BE2C (cell line): Measurements from ENCODE around the gene LIG3.
"Not testable (repeated sequence)": the region's sequence is repeated elsewhere in the genome, so short reads cannot be mapped to it uniquely, and the experiment has no call there.

Source experiments
- DNase-seq: peaks from one replicate; pipeline ENCODE4 v3.0.0-alpha.2; 2020
- H3K27me3 ChIP-seq: fragments of 250-450 bp; sonication (Bioruptor Pico); 2 replicates; pipeline ENCODE4 v1.5.1; 2020; ENCODE audit warnings: mild to moderate bottlenecking
- H3K36me3 ChIP-seq: fragments of 250-450 bp; sonication (Bioruptor Pico); 2 replicates; pipeline ENCODE4 v1.5.1; 2020; ENCODE audit warnings: mild to moderate bottlenecking
- H3K4me1 ChIP-seq: fragments of 250-450 bp; sonication (Bioruptor Pico); 2 replicates; pipeline ENCODE4 v1.5.1; 2020
- H3K4me3 ChIP-seq: 2 replicates; pipeline ENCODE4 v1.5.1; 2011; ENCODE audit warnings: low read depth, low read length
- H3K9me3 ChIP-seq: fragments of 250-450 bp; sonication (Bioruptor Pico); 2 replicates; pipeline ENCODE4 v1.5.1; 2020
- CTCF ChIP-seq: IDR thresholded peaks from 2 replicates; pipeline ENCODE4 v1.5.1; 2012; ENCODE audit warnings: mild to moderate bottlenecking, low read depth, low read length

Gene LIG3

GRCh38 chr17:35023538-35023937 is 43.2 kb downstream of the LIG3 start:
- no peaks in the 10 kb centered on the region for H3K36me3 ChIP-seq
- no peaks in the 10 kb centered on the region for H3K9me3 ChIP-seq
- no peak for TF ChIP-seq CTCF
- H3K4me1 ChIP-seq: no peaks in the 10 kb centered on the region
- no peak overlapping the region for H3K4me3 ChIP-seq
- no peaks in the 10 kb centered on the region for H3K27me3 ChIP-seq
- DNase-seq: no peak

GRCh38 chr17:35025541-35025940 is 45.2 kb downstream of the LIG3 start:
- Histone ChIP-seq H3K4me1 (no peaks in the 10 kb centered on the region), H3K27me3 (no peaks in the 10 kb centered on the region), H3K36me3 (no peaks in the 10 kb centered on the region), H3K4me3 (no peak overlapping the region), H3K9me3 (no peaks in the 10 kb centered on the region)
- no peak for DNase-seq
- TF ChIP-seq CTCF: no peak

- H3K9me3 ChIP-seq, H3K4me3 ChIP-seq, DNase-seq, H3K27me3 ChIP-seq, H3K4me1 ChIP-seq, H3K36me3 ChIP-seq: not testable (repeated sequence)
These were observed 47.8 kb downstream of the LIG3 start for GRCh38 chr17:35028097-35028496.

GRCh38 chr17:35028531-35029262 is 48.4 kb downstream of the LIG3 start:
- H3K36me3 ChIP-seq: no peaks in the 10 kb centered on the region
- H3K4me3 ChIP-seq: no peak overlapping the region
- no peaks in the 10 kb centered on the region for H3K9me3 ChIP-seq
- H3K27me3 ChIP-seq: no peaks in the 10 kb centered on the region
- TF ChIP-seq CTCF: no peak
- no peaks in the 10 kb centered on the region for H3K4me1 ChIP-seq
- DNase-seq: no peak

- H3K27me3 ChIP-seq: no peaks in the 10 kb centered on the region
- no peaks in the 10 kb centered on the region for H3K36me3 ChIP-seq
- H3K4me3 ChIP-seq: no peak overlapping the region
- no peak for DNase-seq
- no peaks in the 10 kb centered on the region for H3K9me3 ChIP-seq
- TF ChIP-seq CTCF: no peak
- H3K4me1 ChIP-seq: no peaks in the 10 kb centered on the region
These were observed 50.5 kb downstream of the LIG3 start for GRCh38 chr17:35030780-35031179.

- Histone ChIP-seq H3K4me3 (no peak overlapping the region), H3K27me3 (no peaks in the 10 kb centered on the region), H3K9me3 (no peaks in the 10 kb centered on the region), H3K4me1 (no peaks in the 10 kb centered on the region), H3K36me3 (no peaks in the 10 kb centered on the region)
- TF ChIP-seq CTCF: no peak
- no peak for DNase-seq
These were observed 58.1 kb downstream of the LIG3 start for GRCh38 chr17:35038453-35038852.
